Endothelial cell of umbilical vein (primary cell): ENCODE measurements around the gene TM4SF18. TPM values are rescaled to one million over a fixed set of nuclear protein-coding genes. Genes with fewer than 3 reads are reported as not detected.

Experiments
- BruUV-seq: library from RNA; stranded (reverse); fragments of 400-500 nt; replicated peaks from 2 replicates; lab custom pipeline; 2021; lab: Mats Ljungman, UMichigan
- CTCF ChIA-PET: fragments of 300-600, 350-600 bp; sonication (Branson Sonifier 250); formaldehyde crosslinking; loops from one replicate; lab custom pipeline; 2021; ENCODE audit warnings: antibody characterized with exemption, inconsistent platforms; lab: Charles Lee
- POLR2A ChIA-PET: fragments of 300-600, 350-600 bp; sonication (Branson Sonifier 250); formaldehyde crosslinking; loops from one replicate; lab custom pipeline; 2021; ENCODE audit warnings: antibody characterized with exemption, inconsistent platforms; lab: Charles Lee
- DNase-seq: peaks from one replicate; pipeline ENCODE4 v3.0.0-alpha.2; 2011; ENCODE audit warnings: low read depth, low spot score
- FAIRE-seq: peaks from 2 replicates; lab custom pipeline; 2011; peaks lifted over from hg19 to GRCh38; lab: Jason Lieb, UNC
- H2AFZ ChIP-seq: 2 replicates; pipeline ENCODE4 v1.6.0; 2012; ENCODE audit warnings: low read depth, low read length, control low read depth, inconsistent platforms
- H3K27ac ChIP-seq: 2 replicates; pipeline ENCODE4 v1.5.1; 2011; ENCODE audit warnings: low read depth, mild to moderate bottlenecking, control low read depth, low read length, moderate library complexity; ENCODE audit not compliant: insufficient read depth
- H3K27me3 ChIP-seq, 2 experiments: 2 replicates each; pipeline versions ENCODE4 v1.6.0 to v1.6.1; 2011; ENCODE audit warnings: low read length in 2 of 2, mixed read lengths in 1 of 2; ENCODE audit not compliant: control insufficient read depth in 2 of 2, insufficient read depth in 2 of 2
- H3K36me3 ChIP-seq, 2 experiments: 2 replicates in 1 of 2; 3 replicates in 1 of 2; pipeline ENCODE4 v1.5.1; 2011; ENCODE audit warnings: low read length in 2 of 2, mild to moderate bottlenecking in 1 of 2, moderate library complexity in 1 of 2; ENCODE audit not compliant: control insufficient read depth in 2 of 2, insufficient read depth in 2 of 2; ENCODE audit errors: extremely low read depth in 1 of 2
- H3K4me1 ChIP-seq: 3 replicates; pipeline ENCODE4 v1.5.1; 2011; ENCODE audit warnings: mild to moderate bottlenecking, low read length; ENCODE audit not compliant: control insufficient read depth, insufficient read depth; ENCODE audit errors: extremely low read depth
- H3K4me2 ChIP-seq: 2 replicates; pipeline ENCODE4 v1.6.1; 2011; ENCODE audit warnings: low read length, control low read depth, mixed read lengths; ENCODE audit not compliant: insufficient read depth
- H3K4me3 ChIP-seq, 3 experiments: fragments of 200-600 bp in 1 of 3; sonication (generic), shearing (Covaris generic) in 1 of 3; replicated peaks in 1 of 3; 2 replicates each; pipeline ENCODE4 v1.5.1; 2011 to 2016; ENCODE audit warnings: control low read depth in 3 of 3, low read length in 3 of 3, mild to moderate bottlenecking in 2 of 3, inconsistent platforms in 1 of 3, low read depth in 1 of 3, moderate library complexity in 1 of 3; ENCODE audit not compliant: insufficient read depth in 1 of 3
- H3K79me2 ChIP-seq: 2 replicates; pipeline ENCODE4 v1.6.0; 2012; ENCODE audit warnings: low read length, inconsistent platforms; ENCODE audit not compliant: control insufficient read depth, insufficient read depth
- H3K9ac ChIP-seq: replicated peaks from 2 replicates; pipeline ENCODE3; 2011; ENCODE audit warnings: low read length, control low read depth; ENCODE audit not compliant: insufficient read depth; ENCODE audit errors: extremely low read depth
- H3K9me1 ChIP-seq: replicated peaks from 3 replicates; pipeline ENCODE4 v1.6.0; 2011; ENCODE audit warnings: mild to moderate bottlenecking, low read length; ENCODE audit not compliant: control insufficient read depth, insufficient read depth; ENCODE audit errors: extremely low read depth
- H3K9me3 ChIP-seq: replicated peaks from 2 replicates; pipeline ENCODE4 v1.5.1; 2012; ENCODE audit warnings: low read length, inconsistent platforms; ENCODE audit not compliant: control insufficient read depth, insufficient read depth
- H4K20me1 ChIP-seq: replicated peaks from 2 replicates; pipeline ENCODE3; 2011; ENCODE audit warnings: mild to moderate bottlenecking, low read length; ENCODE audit not compliant: control insufficient read depth, insufficient read depth; ENCODE audit errors: extremely low read depth
- EZH2 ChIP-seq: IDR thresholded peaks from 2 replicates; pipeline ENCODE4 v1.6.1; 2012; ENCODE audit warnings: borderline replicate concordance, low read depth, mild to moderate bottlenecking, moderate library complexity, low read length, inconsistent platforms; ENCODE audit not compliant: severe bottlenecking
- FOS ChIP-seq: IDR thresholded peaks from 2 replicates; pipeline ENCODE4 v1.6.1; 2011; ENCODE audit warnings: mild to moderate bottlenecking, low read length, moderate library complexity, borderline replicate concordance; ENCODE audit not compliant: insufficient read depth
- GATA2 ChIP-seq: IDR thresholded peaks from 2 replicates; pipeline ENCODE4 v1.7.0; 2011; ENCODE audit warnings: low read depth, mild to moderate bottlenecking, moderate library complexity, mixed read lengths, low read length; ENCODE audit not compliant: insufficient read length, insufficient read depth
- JUN ChIP-seq: IDR thresholded peaks from 2 replicates; pipeline ENCODE4 v1.6.1; 2011; ENCODE audit warnings: borderline replicate concordance, low read depth; ENCODE audit not compliant: insufficient read length, insufficient read depth
- MYC ChIP-seq: IDR thresholded peaks from one replicate; pipeline ENCODE4 v1.6.1; 2011; ENCODE audit warnings: mild to moderate bottlenecking, low read depth, low read length
- POLR2A ChIP-seq: IDR thresholded peaks from 2 replicates; pipeline ENCODE4 v1.6.1; 2012; ENCODE audit warnings: low read depth, mild to moderate bottlenecking, control low read depth, low read length
- POLR2AphosphoS5 ChIP-seq: IDR thresholded peaks from 2 replicates; pipeline ENCODE4 v1.6.1; 2012; ENCODE audit warnings: low read depth, mild to moderate bottlenecking, control low read depth, low read length, moderate library complexity; ENCODE audit not compliant: insufficient read depth
- dilution Hi-C: fragments of 300-500 bp; cut with MboI; formaldehyde crosslinking; loops from one replicate; pipeline ENCODE4 v1.15.0; 2019; ENCODE audit warnings: low sequenced_read_pairs; ENCODE audit not compliant: extremely low pct_ligation_motif_present
- intact Hi-C: fragments of 100-400 bp; cut with micrococcal nuclease; formaldehyde crosslinking; loops from one replicate; pipeline ENCODE4 v1.10.0; 2022
- polyA plus RNA-seq, 4 experiments: library from polyadenylated mRNA; depleted of rRNA in 3 of 4; stranded (reverse) in 3 of 4; unstranded in 1 of 4; fragments of >200 nt; gene quantifications; 2 replicates each; pipeline versions ENCODE4 v1.2.1 to v1.2.3, GENCODE V29; 2011 to 2012; ENCODE audit warnings: missing spikeins in 1 of 4
- total RNA-seq: library from RNA; stranded (reverse); gene quantifications from 2 replicates; pipeline ENCODE4 v1.2.3, GENCODE V29; 2021
- TF ChIP-seq, protein P1 (sequence below), 2 donors: IDR thresholded peaks; 1 replicate in 1 of 2; 2 replicates in 1 of 2; pipeline ENCODE4 v1.5.1; 2011; ENCODE audit warnings: low read length in 2 of 2, mild to moderate bottlenecking in 2 of 2, moderate library complexity in 2 of 2, control low read depth in 1 of 2, inconsistent platforms in 1 of 2, low read depth in 1 of 2; ENCODE audit not compliant: insufficient read depth in 1 of 2; ENCODE audit errors: extremely low read depth in 1 of 2

The TM4SF18 gene
- total and polyA plus RNA-seq, 2 donors (not counting 3 experiments of a cell fraction or from before 2014, with no cell fraction given) = 158 to 163 TPM

DNA sequence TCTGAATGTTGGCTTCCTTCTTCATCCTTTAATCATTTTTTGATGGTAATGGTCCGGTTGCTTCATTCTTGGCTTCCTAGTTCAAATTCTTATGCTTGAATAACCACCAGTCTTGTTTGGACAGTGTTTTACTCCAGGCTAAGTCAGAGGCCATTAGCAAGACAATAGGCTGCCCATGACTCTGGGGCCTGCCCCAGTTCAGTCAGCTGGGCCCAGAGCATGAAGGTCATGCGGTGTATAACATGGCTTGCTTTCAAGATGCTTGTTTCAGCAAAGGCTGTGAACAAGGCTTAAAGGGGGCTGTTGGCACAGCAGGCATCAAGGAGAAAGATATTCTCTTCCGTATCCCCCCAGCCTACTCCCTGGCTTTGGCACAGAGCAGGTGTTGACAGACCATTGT is 13.7 kb downstream of the TM4SF18 start:
- BruUV-seq = no TSS peak
- no peak for DNase-seq
- no peak for FAIRE-seq
- no peak overlapping the region for H3K9ac ChIP-seq
- H3K79me2 ChIP-seq = no peaks in the 10 kb centered on the region
- CTCF ChIA-PET = interaction anchor here (2.1 kb wide), 1 partner anchor 11 kb away, joined by 9 read pairs; no protein-coding TSS in a partner anchor
- no peaks in the 10 kb centered on the region for H3K9me1 ChIP-seq
- no peak overlapping the region for H3K4me3 ChIP-seq
- no peak for TF ChIP-seq EZH2
- TF ChIP-seq, protein P1, sequence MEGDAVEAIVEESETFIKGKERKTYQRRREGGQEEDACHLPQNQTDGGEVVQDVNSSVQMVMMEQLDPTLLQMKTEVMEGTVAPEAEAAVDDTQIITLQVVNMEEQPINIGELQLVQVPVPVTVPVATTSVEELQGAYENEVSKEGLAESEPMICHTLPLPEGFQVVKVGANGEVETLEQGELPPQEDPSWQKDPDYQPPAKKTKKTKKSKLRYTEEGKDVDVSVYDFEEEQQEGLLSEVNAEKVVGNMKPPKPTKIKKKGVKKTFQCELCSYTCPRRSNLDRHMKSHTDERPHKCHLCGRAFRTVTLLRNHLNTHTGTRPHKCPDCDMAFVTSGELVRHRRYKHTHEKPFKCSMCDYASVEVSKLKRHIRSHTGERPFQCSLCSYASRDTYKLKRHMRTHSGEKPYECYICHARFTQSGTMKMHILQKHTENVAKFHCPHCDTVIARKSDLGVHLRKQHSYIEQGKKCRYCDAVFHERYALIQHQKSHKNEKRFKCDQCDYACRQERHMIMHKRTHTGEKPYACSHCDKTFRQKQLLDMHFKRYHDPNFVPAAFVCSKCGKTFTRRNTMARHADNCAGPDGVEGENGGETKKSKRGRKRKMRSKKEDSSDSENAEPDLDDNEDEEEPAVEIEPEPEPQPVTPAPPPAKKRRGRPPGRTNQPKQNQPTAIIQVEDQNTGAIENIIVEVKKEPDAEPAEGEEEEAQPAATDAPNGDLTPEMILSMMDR (IDR thresholded peaks at IDR 0.05; ENCODE audit: extremely low read depth in 1 of 2, insufficient read depth in 1 of 2, low read depth in 1 of 2, low read length in 2 of 2) = no peak
- TF ChIP-seq MYC = no peak
- no peak for TF ChIP-seq GATA2
- no peak for TF ChIP-seq POLR2AphosphoS5
- TF ChIP-seq FOS = no peak
- TF ChIP-seq JUN = no peak
- TF ChIP-seq POLR2A = no peak
- no peak overlapping the region for H2AFZ ChIP-seq
- no peaks in the 10 kb centered on the region for H3K27me3 ChIP-seq
- H4K20me1 ChIP-seq = no peaks in the 10 kb centered on the region
- dilution Hi-C loops (no loop called here), intact Hi-C loops (no loop called here)
- POLR2A ChIA-PET = no interaction called here
- H3K4me2 ChIP-seq = no peak overlapping the region
- H3K4me1 ChIP-seq = peaks cover 8% of the 10 kb centered on the region
- H3K9me3 ChIP-seq = no peaks in the 10 kb centered on the region
- peaks cover 10 to 20% of the 10 kb centered on the region in 2 experiments for H3K36me3 ChIP-seq
- no peak overlapping the region for H3K27ac ChIP-seq
